Osteoblast (primary cell): Measurements from ENCODE around the gene THOC2. TPM values are rescaled to one million over a fixed set of nuclear protein-coding genes. Genes with fewer than 3 reads are reported as not detected.
"Not testable (repeated sequence)": the region's sequence is repeated elsewhere in the genome, so short reads cannot be mapped to it uniquely, and the experiment has no call there.

Experiments
- DNase-seq: peaks from one replicate; pipeline ENCODE4 v3.0.0; 2011; ENCODE audit warnings: low spot score, mixed read lengths; ENCODE audit not compliant: insufficient read length; ENCODE audit errors: missing footprints
- H2AFZ ChIP-seq: 2 replicates; pipeline ENCODE4 v1.6.0; 2011; ENCODE audit warnings: mild to moderate bottlenecking, low read length
- H3K27ac ChIP-seq: 2 replicates; pipeline ENCODE4 v1.5.1; 2011; ENCODE audit warnings: mild to moderate bottlenecking, low read depth, low read length, moderate library complexity
- H3K27me3 ChIP-seq: 2 replicates; pipeline ENCODE4 v1.6.0; 2012; ENCODE audit warnings: mild to moderate bottlenecking, control low read depth, inconsistent platforms, low read length, moderate library complexity; ENCODE audit not compliant: insufficient read depth
- H3K36me3 ChIP-seq: 2 replicates; pipeline ENCODE4 v1.5.1; 2011; ENCODE audit warnings: mild to moderate bottlenecking, low read length, control low read depth, moderate library complexity; ENCODE audit not compliant: insufficient read depth
- H3K4me1 ChIP-seq: 2 replicates; pipeline ENCODE4 v1.5.1; 2011; ENCODE audit warnings: mild to moderate bottlenecking, low read length, control low read depth, moderate library complexity; ENCODE audit not compliant: insufficient read depth
- H3K4me2 ChIP-seq: 2 replicates; pipeline ENCODE4 v1.6.0; 2011; ENCODE audit warnings: mild to moderate bottlenecking, low read length; ENCODE audit not compliant: insufficient read depth
- H3K4me3 ChIP-seq: fragments of 200-600 bp; sonication (generic); 3 replicates; pipeline ENCODE4 v1.5.1; 2012; ENCODE audit warnings: mild to moderate bottlenecking, low read length, inconsistent platforms; ENCODE audit not compliant: insufficient read depth
- H3K79me2 ChIP-seq: 2 replicates; pipeline ENCODE4 v1.6.0; 2012; ENCODE audit warnings: mild to moderate bottlenecking, low read length, control low read depth, inconsistent platforms; ENCODE audit not compliant: insufficient read depth
- H3K9me3 ChIP-seq: 2 replicates; pipeline ENCODE4 v1.5.1; 2011; ENCODE audit warnings: low read depth, low read length, control low read depth
- H4K20me1 ChIP-seq: 2 replicates; pipeline ENCODE4 v1.6.0; 2012; ENCODE audit warnings: mild to moderate bottlenecking, low read length, control low read depth; ENCODE audit not compliant: insufficient read depth
- CTCF ChIP-seq: IDR thresholded peaks from 2 replicates; pipeline ENCODE4 v1.5.1; 2011; ENCODE audit warnings: mild to moderate bottlenecking, low read depth, low read length, moderate library complexity; ENCODE audit errors: extremely low read depth
- total RNA-seq: library from RNA; depleted of rRNA; stranded (reverse); fragments of >200 nt; gene quantifications from 2 replicates; pipeline ENCODE4 v1.2.3, GENCODE V29; 2012

The THOC2 gene
- total RNA-seq, 1 donor, result 71.7 TPM

- TF ChIP-seq CTCF, result no peak
- H3K27me3 ChIP-seq, result no peaks in the 10 kb centered on the region
- H4K20me1 ChIP-seq, result peaks cover 1% of the 10 kb centered on the region
Observed at GRCh38 chrX:123720486-123720885, 12.4 kb downstream of the THOC2 start.

GRCh38 chrX:123713841-123714240, 19.0 kb downstream of the THOC2 start:
- Histone ChIP-seq H4K20me1 (peaks cover 5% of the 10 kb centered on the region), H3K79me2 (peaks cover 81% of the 10 kb centered on the region), H3K4me1 (no peaks in the 10 kb centered on the region), H3K4me2 (peak overlapping the region; percentile 23), H3K36me3 (no peaks in the 10 kb centered on the region), H3K27me3 (no peaks in the 10 kb centered on the region), H3K27ac (peak overlapping the region; percentile 27), H3K9me3 (no peaks in the 10 kb centered on the region), H2AFZ (no peak overlapping the region), H3K4me3 (no peak overlapping the region)
- no peak for TF ChIP-seq CTCF
- DNase-seq, result no peak

More at GRCh38 chrX:123720486-123720885, 12.4 kb downstream of the THOC2 start:
- no peak overlapping the region for H3K4me3 ChIP-seq
- H3K4me1 ChIP-seq, result no peaks in the 10 kb centered on the region
- H3K4me2 ChIP-seq, result no peak overlapping the region
- DNase-seq, result no peak
- no peaks in the 10 kb centered on the region for H3K9me3 ChIP-seq
- no peak overlapping the region for H2AFZ ChIP-seq
- no peaks in the 10 kb centered on the region for H3K36me3 ChIP-seq
- peaks cover 95% of the 10 kb centered on the region for H3K79me2 ChIP-seq
- H3K27ac ChIP-seq, result no peak overlapping the region

- Histone ChIP-seq H3K9me3 (no peaks in the 10 kb centered on the region), H2AFZ (no peak overlapping the region), H4K20me1 (peaks cover 5% of the 10 kb centered on the region), H3K4me2 (peak overlapping the region; percentile 23), H3K79me2 (peaks cover 81% of the 10 kb centered on the region), H3K27ac (peak overlapping the region; percentile 27), H3K4me3 (no peak overlapping the region), H3K4me1 (no peaks in the 10 kb centered on the region), H3K27me3 (no peaks in the 10 kb centered on the region), H3K36me3 (no peaks in the 10 kb centered on the region)
- no peak for TF ChIP-seq CTCF
- DNase-seq, result no peak
Observed at GRCh38 chrX:123713434-123713833, 19.4 kb downstream of the THOC2 start.

- not testable (repeated sequence) for H4K20me1 ChIP-seq, H3K9me3 ChIP-seq
- peaks cover 72% of the 10 kb centered on the region for H3K79me2 ChIP-seq
Observed at GRCh38 chrX:123711201-123711600, 21.7 kb downstream of the THOC2 start.

More at GRCh38 chrX:123711201-123711600, 21.7 kb downstream of the THOC2 start:
- DNase-seq, H3K36me3 ChIP-seq, H3K27ac ChIP-seq, H3K4me3 ChIP-seq, H3K4me1 ChIP-seq, H3K27me3 ChIP-seq, H2AFZ ChIP-seq, H3K4me2 ChIP-seq: not testable (repeated sequence)
